Endodermal cell (in vitro differentiated cells): Measurements from ENCODE around the gene SH3BP2. TPM values are rescaled to one million over a fixed set of nuclear protein-coding genes. Genes with fewer than 3 reads are reported as not detected.

Source experiments
- DNase-seq: peaks from one replicate; pipeline ENCODE4 v3.0.0-alpha.2; 2017
- H3K27ac ChIP-seq: 2 replicates; pipeline ENCODE4 v1.5.1; 2013; ENCODE audit warnings: mild to moderate bottlenecking, low read depth, low read length, moderate library complexity
- H3K27me3 ChIP-seq: 2 replicates; pipeline ENCODE4 v1.6.1; 2013; ENCODE audit warnings: mild to moderate bottlenecking, low read length, moderate library complexity; ENCODE audit not compliant: insufficient read depth, control insufficient read depth, poor library complexity, severe bottlenecking
- H3K36me3 ChIP-seq: 2 replicates; pipeline ENCODE4 v1.7.0; 2013; ENCODE audit warnings: mild to moderate bottlenecking, low read length, moderate library complexity; ENCODE audit not compliant: control insufficient read depth, insufficient read depth
- H3K4me1 ChIP-seq: one replicate; pipeline ENCODE4 v1.7.0; 2013; ENCODE audit warnings: low read length; ENCODE audit not compliant: control insufficient read depth, insufficient read depth
- H3K4me3 ChIP-seq: 2 replicates; pipeline ENCODE4 v1.5.1; 2013; ENCODE audit warnings: mild to moderate bottlenecking, low read length, moderate library complexity
- H3K9ac ChIP-seq: 2 replicates; pipeline ENCODE4 v1.6.1; 2013; ENCODE audit warnings: mild to moderate bottlenecking, low read length, moderate library complexity; ENCODE audit not compliant: poor library complexity, severe bottlenecking; ENCODE audit errors: extremely low read depth
- H3K9me3 ChIP-seq: 2 replicates; pipeline ENCODE4 v1.6.1; 2013; ENCODE audit warnings: mild to moderate bottlenecking, low read length, moderate library complexity; ENCODE audit not compliant: control insufficient read depth
- H3K27ac Mint-ChIP-seq: 2 replicates; pipeline ENCODE4 v1.8.0; 2020; ENCODE audit warnings: mixed read lengths
- H3K27me3 Mint-ChIP-seq: 2 replicates; pipeline ENCODE4 v1.8.0; 2021; ENCODE audit warnings: mild to moderate bottlenecking, mixed read lengths; ENCODE audit not compliant: insufficient read depth
- H3K36me3 Mint-ChIP-seq: 2 replicates; pipeline ENCODE4 v1.8.0; 2020; ENCODE audit warnings: low read depth, mixed read lengths
- H3K4me1 Mint-ChIP-seq: 2 replicates; pipeline ENCODE4 v1.8.0; 2020; ENCODE audit warnings: mixed read lengths
- H3K4me3 Mint-ChIP-seq: 2 replicates; pipeline ENCODE4 v1.8.0; 2020; ENCODE audit warnings: mild to moderate bottlenecking, moderate library complexity, mixed read lengths
- H3K9me3 Mint-ChIP-seq: 2 replicates; pipeline ENCODE4 v1.8.0; 2020; ENCODE audit warnings: mild to moderate bottlenecking, mixed read lengths
- CTCF ChIP-seq: fragments of 200-600 bp; sonication (generic); conservative IDR thresholded peaks from 2 replicates; pipeline ENCODE4 v1.5.0; 2021; ENCODE audit warnings: antibody characterized with exemption, mild to moderate bottlenecking
- WGBS, 2 experiments: methylation state at CpG; one replicate each; pipeline versions ENCODE4 v1.1.5 to v1.1.7; 2013; ENCODE audit warnings: missing lambda C conversion rate in 2 of 2, mixed read lengths in 1 of 2; ENCODE audit not compliant: insufficient coverage in 1 of 2, insufficient read length in 1 of 2; 5-methylcytosine and 5-hydroxymethylcytosine counted together
- total RNA-seq, 2 donors: library from RNA; stranded (reverse); fragmentation: NEBNext Ultra II Directional in 1 of 2; extraction: Animal tissue kit (Norgen Biotek cat#: 25700) in 1 of 2; gene quantifications; 2 replicates in 1 of 2; 3 replicates in 1 of 2; pipeline ENCODE4 v1.2.1, GENCODE V29; 2021

The SH3BP2 gene
- total RNA-seq, 2 donors from 2014 or later: 40.5 to 43.8 TPM

GRCh38 chr4:2819244-2820215, 26.6 kb downstream of the SH3BP2 start:
- H3K4me1 ChIP-seq: no peaks in the 10 kb centered on the region
- H3K36me3 ChIP-seq: peaks cover 22% of the 10 kb centered on the region
- no peak for DNase-seq
- peak overlapping the region; percentile 59 for H3K4me3 Mint-ChIP-seq
- no peaks in the 10 kb centered on the region for H3K27me3 ChIP-seq
- H3K27ac ChIP-seq: no peak overlapping the region
- 92 to 94% methylated on average over 4 to 5 of the region's 5 CpGs for WGBS, 2 experiments
- H3K27me3 Mint-ChIP-seq: peaks cover 7% of the 10 kb centered on the region
- peaks cover 4% of the 10 kb centered on the region for H3K4me1 Mint-ChIP-seq
- H3K9ac ChIP-seq: peak overlapping the region; percentile 64
- H3K9me3 ChIP-seq: no peaks in the 10 kb centered on the region
- peak overlapping the region; percentile 80 for H3K4me3 ChIP-seq
- peak overlapping the region; percentile 70 for H3K27ac Mint-ChIP-seq
- H3K36me3 Mint-ChIP-seq: peaks cover 15% of the 10 kb centered on the region
- H3K9me3 Mint-ChIP-seq: peaks cover 5% of the 10 kb centered on the region
- no peak for TF ChIP-seq CTCF

- WGBS, 2 experiments: 84 to 90% methylated on average over 9 to 13 of the region's 13 CpGs
- H3K4me3 Mint-ChIP-seq: no peak overlapping the region
- no peak overlapping the region for H3K27ac Mint-ChIP-seq
Observed at GRCh38 chr4:2820216-2820982, 27.5 kb downstream of the SH3BP2 start.

More at GRCh38 chr4:2820216-2820982, 27.5 kb downstream of the SH3BP2 start:
- Mint-ChIP-seq H3K27me3 (peaks cover 7% of the 10 kb centered on the region), H3K36me3 (peaks cover 18% of the 10 kb centered on the region), H3K9me3 (peaks cover 5% of the 10 kb centered on the region), H3K4me1 (peaks cover 4% of the 10 kb centered on the region)
- H3K4me1 ChIP-seq: no peaks in the 10 kb centered on the region
- no peak for TF ChIP-seq CTCF
- H3K27ac ChIP-seq: no peak overlapping the region
- H3K9me3 ChIP-seq: no peaks in the 10 kb centered on the region
- DNase-seq: peak; percentile 66
- H3K36me3 ChIP-seq: peaks cover 30% of the 10 kb centered on the region
- H3K9ac ChIP-seq: no peak overlapping the region
- no peaks in the 10 kb centered on the region for H3K27me3 ChIP-seq
- H3K4me3 ChIP-seq: no peak overlapping the region
